Measurements from ENCODE around the gene CIAO2A.

The CIAO2A gene

DNA sequence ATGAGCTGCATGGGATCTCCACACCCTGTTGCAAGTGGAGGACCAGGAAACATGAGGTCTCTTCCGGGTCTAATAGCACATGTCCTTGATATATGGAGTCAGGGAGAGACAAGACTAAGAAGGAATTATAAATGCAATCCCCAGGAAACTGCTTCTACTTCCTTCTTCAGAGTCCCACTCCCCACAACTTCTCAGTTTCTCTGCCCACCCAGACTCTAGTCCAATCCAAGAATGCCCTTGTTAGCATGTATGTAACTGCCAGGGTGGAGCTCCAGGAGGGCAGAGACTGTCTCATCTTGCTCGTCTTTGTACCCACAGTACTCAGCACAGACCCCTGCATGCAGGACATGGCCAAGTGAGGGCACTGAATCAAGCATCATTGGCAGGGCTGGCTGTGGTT is 55.7 kb downstream of the CIAO2A start:
- no peak for DNase-seq

DNA sequence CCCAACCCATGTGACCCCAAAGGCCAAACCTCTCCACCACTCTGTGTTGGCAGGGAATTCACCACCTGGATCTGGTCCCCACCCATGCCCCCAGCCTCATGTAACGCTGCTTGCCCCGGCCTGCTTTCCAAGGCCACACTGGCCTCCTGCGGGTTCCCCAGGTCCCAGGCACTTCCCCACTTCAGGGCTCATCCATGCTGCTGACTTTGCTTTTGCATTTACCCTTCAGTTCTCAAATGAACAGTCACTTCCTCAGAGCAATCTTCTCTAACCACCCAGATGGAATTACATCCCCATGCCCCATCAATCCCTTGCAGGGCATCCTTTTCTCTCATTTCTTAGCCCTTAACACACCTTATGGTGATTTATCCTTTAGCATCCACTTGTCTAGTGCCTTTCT is 56.5 kb downstream of the CIAO2A start:
- DNase-seq, result no peak

GRCh38 chr15:64035525-64035924 is 58.1 kb downstream of the CIAO2A start:
- no peak for DNase-seq

- no peak for DNase-seq
Observed at GRCh38 chr15:64034519-64034918, 59.1 kb downstream of the CIAO2A start.

- DNase-seq, result no peak
Observed at GRCh38 chr15:64032329-64032728, 61.3 kb downstream of the CIAO2A start.

DNA sequence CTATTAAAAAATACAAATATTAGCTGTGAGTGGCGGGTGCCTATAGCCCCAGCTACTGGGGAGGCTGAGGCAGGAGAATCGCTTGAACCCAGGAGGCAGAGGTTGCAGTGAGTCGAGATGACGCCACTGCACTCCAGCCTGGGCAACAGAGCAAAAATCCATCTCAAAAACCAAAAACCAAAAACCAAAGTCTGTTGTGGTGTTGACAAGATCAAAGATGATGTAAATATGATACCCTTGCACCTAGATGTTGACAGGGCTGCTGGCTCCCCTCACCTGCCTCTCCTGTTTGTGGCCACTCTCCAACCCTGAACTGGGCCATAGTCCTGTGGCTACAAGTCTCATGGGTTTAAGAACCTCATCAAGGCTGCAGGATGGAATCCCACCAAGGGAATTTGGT is 63.5 kb downstream of the CIAO2A start:
- no peak for DNase-seq

GRCh38 chr15:64029633-64030032 is 64.0 kb downstream of the CIAO2A start:
- DNase-seq, result no peak

DNA sequence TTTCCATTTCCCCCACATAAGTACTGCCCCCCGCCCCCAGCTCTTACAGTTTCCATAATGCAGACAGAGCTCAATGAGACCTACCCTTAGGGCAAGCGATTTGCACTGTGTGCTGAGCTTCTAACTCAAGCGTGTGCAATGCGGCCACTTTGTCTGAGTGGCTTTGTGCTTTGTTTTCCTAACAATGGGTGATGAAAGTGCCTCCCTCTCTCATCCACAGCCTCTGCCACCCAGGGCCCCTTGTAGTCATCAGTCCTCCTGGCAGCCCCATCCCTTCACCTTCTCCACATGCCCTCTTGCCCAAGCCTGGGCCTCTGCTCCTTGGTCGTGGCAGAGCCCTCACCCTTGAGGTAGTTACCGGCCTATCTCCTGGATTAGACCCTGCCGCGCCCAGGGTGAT is 64.5 kb downstream of the CIAO2A start:
- DNase-seq, result no peak

- no peak for DNase-seq
Observed at GRCh38 chr15:64026591-64026990, 67.0 kb downstream of the CIAO2A start.

DNA sequence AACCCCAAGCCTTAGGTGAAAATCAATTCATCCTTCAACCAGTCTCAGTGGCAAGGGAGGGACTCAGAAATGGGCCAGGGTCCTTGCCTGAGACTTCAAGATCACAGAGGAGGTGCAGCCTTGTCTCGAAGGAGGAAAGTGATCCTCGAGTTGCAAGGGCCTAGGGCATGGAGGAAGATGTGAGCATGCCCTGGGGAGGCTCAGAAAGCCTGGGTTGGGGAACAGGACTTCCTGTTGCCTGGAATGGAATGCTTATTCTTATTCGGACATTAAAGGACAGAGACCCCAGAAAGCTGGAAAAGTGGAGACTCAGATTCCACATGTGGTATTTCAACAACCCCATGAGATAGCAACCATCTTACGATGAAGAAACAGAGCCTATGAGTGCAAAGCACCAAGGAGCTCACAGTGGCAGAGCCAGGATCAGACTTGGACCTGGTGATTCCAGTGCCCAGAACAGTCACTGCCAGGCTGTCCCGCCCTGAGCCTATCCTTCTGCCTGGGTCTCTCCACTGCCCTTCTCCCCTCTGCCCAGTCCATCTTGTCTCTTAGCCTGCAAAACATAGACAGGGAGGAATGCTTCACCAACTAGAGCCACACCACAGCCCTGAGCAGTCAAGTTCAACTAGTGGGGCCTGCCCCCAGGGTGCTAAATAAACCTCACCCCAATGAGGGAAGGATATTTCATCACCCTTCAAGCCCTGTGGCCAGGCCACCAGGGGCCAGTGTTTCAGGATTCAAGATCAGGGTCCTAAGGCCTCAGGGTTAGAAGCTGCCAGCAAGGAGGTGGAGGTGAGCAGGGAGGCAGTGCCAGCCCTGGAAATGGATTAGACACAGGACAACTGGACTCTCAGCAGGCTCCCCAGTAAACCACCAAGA is 69.2 kb downstream of the CIAO2A start:
- DNase-seq, result no peak

- DNase-seq, result no peak
Observed at GRCh38 chr15:64023220-64023619, 70.4 kb downstream of the CIAO2A start.

- no peak for DNase-seq
Observed at GRCh38 chr15:64022571-64022970, 71.1 kb downstream of the CIAO2A start.

Data from NCI-H2081 treated with DMSO at 0.1 percent for 48 hours (cell line).